IPS DF 4.7 (cell line): ENCODE results near the gene AP3B2.
"Not testable (repeated sequence)": the region's sequence is repeated elsewhere in the genome, so short reads cannot be mapped to it uniquely, and the experiment has no call there.

ENCODE experiments used
- DNase-seq: peaks from one replicate; pipeline ENCODE4 v3.0.0-alpha.2; 2013; ENCODE audit warnings: low spot score; ENCODE audit errors: extremely low read depth

AP3B2 gene, protein sequence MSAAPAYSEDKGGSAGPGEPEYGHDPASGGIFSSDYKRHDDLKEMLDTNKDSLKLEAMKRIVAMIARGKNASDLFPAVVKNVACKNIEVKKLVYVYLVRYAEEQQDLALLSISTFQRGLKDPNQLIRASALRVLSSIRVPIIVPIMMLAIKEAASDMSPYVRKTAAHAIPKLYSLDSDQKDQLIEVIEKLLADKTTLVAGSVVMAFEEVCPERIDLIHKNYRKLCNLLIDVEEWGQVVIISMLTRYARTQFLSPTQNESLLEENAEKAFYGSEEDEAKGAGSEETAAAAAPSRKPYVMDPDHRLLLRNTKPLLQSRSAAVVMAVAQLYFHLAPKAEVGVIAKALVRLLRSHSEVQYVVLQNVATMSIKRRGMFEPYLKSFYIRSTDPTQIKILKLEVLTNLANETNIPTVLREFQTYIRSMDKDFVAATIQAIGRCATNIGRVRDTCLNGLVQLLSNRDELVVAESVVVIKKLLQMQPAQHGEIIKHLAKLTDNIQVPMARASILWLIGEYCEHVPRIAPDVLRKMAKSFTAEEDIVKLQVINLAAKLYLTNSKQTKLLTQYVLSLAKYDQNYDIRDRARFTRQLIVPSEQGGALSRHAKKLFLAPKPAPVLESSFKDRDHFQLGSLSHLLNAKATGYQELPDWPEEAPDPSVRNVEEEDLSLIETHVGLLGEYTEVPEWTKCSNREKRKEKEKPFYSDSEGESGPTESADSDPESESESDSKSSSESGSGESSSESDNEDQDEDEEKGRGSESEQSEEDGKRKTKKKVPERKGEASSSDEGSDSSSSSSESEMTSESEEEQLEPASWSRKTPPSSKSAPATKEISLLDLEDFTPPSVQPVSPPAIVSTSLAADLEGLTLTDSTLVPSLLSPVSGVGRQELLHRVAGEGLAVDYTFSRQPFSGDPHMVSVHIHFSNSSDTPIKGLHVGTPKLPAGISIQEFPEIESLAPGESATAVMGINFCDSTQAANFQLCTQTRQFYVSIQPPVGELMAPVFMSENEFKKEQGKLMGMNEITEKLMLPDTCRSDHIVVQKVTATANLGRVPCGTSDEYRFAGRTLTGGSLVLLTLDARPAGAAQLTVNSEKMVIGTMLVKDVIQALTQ

DNA sequence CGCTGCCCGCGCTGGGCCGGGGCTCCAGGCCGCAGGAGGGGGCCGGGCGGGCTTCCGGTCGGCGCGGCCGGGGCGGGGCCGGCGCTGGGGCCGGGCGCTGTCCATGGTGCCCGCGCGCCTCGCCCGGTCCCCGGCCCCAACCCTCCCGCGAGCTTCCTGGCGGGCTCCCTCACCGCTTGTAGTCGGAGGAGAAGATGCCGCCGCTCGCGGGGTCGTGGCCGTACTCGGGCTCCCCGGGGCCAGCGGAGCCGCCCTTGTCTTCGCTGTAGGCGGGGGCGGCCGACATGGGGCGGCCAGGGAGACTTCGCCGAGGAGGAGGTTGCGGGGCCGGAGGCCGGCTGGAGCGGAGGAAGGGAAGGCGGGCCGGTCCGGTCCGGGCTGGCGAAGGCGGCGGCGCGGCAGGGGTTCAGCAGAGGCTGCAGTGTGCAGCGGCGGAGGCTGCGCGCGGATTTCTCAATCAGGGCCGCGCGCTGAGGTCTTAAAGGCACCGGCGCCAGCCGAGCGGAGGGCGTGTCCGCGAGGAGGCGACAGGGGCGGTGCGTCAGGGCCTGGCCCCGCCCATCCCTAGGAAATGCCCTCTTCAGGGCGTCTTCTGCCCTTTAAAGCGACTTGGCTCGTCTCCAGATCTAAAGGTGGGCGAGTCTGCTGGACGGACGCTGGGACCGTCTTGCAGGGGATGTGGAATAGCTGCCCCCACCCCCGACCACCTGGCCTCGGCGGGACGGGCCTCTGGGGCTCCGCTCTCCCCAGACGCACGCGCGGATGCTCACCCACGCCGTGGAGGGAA, at the start of gene AP3B2:
Gene AP3B2, minus strand, starts transcription at position 455 of the 787 bp plus-strand sequence. Its CDS starts 169 bp downstream, at position 286.
- no peak for DNase-seq

DNA sequence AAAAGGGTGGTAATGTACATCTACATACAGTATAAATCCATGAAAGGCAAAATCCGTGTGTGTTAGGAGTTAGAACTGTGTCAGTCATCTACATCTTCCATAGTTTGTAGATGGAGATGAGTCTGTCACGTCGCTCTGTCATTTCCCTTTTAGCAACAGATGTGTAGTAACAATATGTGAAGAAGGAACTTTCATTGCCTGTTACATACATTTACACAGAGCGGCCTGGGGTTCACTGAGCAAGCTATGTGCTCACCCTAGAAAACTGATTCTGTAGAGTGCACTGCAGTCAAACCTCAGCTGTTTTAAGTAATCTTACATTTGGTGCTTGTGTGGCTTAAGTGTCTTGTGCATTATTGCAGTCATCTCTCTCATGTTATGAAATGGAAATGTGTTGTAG, 41.6 kb upstream of the AP3B2 start:
- no peak for DNase-seq

DNA sequence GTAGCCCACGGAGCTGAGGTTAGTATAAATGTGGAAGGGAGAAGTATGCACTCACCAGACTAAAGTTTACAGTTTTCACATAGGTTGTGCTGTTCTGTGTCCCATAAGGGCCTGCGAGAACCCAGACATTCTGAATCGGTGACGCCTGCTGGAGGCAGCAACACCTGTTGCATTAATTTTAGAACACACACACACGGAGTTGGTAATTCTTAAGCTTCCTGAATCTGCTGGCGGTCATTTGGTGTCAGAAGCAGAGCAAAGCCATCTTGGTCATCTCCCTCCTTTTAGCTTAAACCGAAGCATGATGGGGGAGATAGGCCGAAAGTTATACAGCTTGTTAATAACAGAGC, 41.1 kb upstream of the AP3B2 start:
- DNase-seq = no peak

DNA sequence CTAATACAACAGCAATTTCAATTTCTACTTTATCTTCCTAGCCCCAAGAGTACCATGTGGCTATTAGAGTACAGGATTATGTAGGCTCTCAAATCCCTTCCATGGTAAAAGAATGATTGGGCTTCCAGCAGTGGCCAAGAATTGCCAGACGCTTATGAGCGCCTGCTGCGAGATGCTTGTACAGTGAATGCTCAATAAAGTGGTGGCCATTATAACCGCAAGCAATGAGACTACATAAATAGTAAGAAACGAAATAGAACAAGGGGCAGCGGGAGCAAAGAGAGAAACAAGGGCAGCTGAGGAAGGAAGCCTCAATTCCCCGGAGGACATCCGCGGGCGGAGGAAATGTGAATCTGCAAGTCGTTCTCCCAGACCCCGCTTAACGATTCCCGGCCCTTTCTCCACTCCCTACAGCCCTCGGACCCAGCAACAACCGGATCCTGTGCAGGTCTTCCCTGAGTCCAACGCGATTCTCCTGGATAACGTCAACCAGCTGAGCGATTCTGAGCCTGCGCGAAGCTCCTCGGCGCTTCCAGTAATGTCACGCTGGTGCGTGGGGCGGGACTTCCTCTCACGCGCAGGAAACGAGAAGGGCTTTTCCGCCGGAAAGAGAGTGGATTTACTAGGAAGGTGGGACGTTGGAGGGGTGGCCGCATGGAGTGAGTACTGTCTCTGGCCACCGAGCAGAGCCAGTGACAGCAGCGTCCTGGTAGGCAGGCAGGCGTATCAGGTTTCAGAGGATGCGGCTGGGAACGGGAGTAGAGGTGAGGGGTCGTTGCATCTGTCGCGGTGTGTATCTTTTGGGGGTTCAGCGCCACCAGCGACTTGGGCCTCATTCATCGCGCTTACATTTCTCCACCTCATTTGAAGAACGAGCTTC, 40.5 kb upstream of the AP3B2 start:
- DNase-seq = peak; percentile 76

DNA sequence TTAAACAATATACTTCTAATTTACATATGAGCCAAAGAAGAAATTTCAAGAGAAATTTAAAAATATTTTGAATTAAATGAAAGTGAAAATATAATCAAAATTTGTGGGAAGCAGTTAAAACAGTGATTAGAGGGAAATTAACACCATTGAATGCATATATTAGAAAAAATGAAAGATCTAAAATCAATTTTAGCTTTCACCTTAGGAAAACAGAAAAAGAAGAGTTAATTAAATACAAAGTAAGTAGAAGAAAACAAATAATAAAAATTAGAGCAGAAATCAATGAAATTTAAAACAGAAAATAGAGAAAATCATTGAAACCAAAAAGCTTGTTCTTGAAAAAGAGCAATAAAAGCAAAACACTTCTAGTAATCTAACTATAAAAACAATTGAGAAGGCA, 38.6 kb upstream of the AP3B2 start:
- no peak for DNase-seq

DNA sequence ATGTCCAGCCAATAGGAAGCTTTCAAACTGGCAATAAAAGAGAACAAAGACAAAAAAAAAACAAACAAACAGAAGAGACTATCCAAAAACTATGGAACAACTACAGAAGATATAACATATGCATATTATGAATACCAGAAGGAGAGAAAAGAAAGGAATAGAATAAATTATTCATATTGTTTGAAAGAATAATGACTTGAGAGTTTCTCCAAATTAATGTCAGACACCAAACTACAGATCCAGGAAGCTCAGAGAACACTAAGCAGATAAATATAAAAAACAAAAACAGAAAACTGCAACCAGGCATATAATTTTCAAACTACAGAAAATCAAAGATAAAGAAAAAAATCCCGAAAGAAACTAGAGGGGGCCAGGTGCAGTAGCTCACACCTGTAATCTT, 34.1 kb upstream of the AP3B2 start:
- no peak for DNase-seq

DNA sequence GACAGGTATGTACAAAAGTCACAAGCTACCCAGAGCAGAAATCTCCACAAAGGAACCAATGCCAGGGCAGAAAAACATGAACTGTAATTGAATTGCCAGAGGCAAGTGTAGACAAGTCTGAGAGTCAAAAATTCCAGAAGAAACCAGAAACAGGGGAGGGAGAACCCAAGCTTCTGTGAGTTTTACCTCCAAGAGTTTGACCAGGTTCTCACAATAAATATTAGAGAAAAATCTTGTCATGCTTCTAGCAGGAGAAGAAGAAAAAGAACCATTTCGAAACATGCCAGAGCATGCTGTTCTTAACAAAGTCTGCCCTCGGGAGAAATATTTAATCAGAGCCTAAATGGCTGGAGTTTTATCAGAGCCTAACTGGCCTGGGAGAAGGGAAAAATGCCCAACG, 32.5 kb upstream of the AP3B2 start:
- DNase-seq = no peak

DNA sequence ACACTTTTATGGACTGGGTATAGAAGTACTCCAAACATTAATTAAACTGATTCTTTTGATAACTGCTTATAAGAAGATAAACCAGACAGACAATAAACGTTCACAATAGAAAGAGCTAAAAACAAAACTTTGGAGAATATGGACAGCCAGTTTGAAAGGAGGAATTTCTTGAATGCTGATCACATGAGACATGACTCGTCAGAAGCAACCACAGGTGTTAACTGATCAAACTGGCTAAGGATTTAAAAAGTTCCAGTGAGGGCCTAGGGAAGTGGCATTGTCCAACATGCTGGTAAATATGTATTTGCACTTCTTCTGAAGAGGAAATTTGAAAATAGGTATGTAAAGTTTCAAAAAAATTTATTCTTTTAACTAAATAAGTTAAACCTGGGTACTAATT, 29.4 kb upstream of the AP3B2 start:
- DNase-seq = no peak

DNA sequence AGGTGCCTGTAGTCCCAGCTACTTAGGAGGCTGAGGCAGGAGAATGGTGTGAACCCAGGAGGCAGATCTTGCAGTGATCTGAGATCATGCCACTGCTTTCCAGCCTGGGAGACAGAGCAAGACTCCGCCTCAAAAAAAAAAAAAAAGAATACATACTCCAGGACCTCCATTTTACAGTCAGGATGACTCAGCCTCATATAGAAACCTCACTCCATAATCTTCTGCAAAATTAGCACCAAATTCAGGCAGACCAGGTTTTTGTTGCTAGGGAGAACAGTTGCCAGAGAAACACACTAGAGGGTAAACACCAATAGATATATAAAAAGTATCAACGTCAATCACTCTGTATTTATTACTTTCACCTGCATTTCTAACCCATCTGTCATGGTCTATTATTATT, 28.3 kb upstream of the AP3B2 start:
- no peak for DNase-seq

DNA sequence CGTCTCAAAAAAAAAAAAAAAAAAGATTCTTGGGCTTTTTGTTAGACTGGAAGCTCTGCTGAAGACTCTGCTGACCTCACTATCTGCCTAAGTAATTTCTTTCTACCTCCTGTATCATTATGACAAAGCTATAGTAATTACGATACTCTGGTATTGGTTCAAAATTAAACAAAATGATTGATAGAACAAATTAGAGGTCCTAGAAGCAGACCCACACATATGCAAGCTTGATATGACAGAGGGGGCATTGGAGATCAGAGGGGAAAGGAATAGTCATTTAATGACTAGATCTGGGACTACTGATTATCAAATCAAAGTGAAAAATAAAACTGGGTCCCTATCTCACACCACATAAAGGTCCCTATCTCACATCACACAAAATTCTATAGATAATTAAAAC, 21.9 kb upstream of the AP3B2 start:
- DNase-seq = no peak

DNA sequence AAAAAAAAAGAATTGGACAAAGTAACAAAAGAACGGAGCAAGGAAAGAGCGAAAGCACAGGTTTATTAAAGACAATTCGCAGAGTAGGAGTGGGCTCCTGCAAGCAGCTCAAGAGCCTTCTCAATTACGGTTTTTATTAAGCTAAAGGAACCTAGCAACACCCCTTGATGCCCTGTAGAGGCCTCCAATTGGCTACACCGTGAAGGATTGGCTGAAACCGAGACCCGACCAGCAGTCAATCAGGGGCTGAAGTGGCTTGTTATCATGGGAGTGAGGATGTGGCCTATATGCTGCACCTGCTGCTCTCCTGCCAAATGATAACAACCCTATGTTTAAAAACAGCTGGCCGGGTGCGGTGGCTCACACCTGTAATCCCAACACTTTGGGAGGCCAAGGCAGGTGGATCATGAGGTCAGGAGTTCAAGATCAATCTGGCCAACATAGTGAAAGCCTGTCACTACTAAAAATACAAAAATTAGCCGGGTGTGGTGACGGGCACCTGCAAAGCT, 20.4 kb upstream of the AP3B2 start:
- no peak for DNase-seq

DNA sequence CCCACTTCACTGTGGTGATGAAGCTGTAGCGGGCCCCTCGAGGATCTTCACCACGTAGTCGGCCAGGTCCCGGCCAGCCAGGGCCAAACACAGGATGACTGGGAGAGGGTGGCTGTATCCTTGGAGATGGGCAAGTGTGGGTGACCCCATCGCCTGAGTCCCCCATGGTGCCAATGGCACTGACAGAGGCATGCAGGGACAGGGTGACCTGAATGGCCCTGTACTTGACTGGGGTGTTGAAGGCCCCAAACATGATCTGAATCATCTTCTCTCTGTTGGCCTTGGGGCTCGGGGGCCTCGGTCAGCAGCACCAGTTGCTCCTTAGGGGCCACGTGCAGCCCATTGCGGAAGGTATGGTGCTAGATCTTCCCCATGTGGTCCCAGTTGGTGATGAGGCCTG, 17.1 kb upstream of the AP3B2 start:
- DNase-seq = no peak

DNA sequence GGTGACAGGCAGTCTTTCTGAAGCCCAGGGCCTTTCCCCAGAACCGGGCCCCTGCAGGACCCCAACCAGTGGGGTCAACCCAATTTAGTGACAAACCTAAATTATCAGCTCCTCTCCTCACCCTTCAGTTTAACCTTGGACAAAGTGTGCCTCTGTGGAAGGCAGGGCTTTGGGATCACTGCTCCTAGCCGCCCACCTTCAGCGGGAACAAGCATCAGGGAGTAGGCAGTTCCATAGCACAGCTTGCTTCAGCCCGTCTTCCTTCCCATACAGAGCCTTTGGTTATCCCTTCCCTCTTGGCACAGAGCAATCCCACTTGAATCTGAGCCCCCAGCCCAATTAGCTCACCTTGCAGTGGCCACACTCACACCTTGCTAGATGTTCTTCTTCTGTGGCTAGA, 5.3 kb upstream of the AP3B2 start:
- DNase-seq = no peak

DNA sequence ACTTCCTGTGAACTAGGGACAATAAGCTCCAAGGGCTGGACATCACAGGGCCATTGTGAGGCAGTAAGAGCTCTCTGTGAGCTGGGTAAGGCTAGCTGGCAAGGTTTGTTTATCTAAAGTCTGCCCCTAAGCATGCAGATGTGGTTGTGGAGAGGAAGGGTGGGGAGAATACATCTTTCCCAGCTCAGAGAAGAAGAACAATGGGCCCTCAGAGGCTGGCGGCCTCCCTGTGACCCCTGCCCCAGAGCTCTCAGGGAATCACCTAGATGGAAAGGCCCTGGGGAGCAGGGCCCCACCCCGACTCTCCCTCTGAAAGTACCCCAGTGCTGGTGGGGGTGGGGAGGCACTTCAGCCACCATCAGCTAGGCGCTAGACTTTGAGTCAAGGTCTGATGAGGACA, 4.3 kb upstream of the AP3B2 start:
- DNase-seq = no peak

DNA sequence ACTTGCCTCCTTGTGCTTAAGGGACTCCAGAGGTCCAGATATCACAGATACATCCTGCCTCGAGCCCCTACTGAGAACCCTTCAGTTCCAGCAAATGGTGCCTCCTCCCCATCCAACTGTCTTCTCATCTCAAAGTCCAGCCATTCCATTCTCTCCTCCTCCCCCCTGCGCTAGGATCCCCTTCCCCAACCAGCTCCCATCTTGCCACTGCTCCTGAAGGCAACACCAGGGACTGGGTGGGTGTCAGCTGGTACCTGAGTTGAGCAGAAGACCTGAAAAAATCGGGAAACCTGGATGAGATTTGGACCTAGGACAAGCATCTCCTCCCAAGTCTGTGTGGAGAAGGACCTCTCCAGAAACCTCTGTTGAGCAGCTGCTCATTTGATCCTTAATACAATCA, 2.4 kb upstream of the AP3B2 start:
- DNase-seq = no peak

DNA sequence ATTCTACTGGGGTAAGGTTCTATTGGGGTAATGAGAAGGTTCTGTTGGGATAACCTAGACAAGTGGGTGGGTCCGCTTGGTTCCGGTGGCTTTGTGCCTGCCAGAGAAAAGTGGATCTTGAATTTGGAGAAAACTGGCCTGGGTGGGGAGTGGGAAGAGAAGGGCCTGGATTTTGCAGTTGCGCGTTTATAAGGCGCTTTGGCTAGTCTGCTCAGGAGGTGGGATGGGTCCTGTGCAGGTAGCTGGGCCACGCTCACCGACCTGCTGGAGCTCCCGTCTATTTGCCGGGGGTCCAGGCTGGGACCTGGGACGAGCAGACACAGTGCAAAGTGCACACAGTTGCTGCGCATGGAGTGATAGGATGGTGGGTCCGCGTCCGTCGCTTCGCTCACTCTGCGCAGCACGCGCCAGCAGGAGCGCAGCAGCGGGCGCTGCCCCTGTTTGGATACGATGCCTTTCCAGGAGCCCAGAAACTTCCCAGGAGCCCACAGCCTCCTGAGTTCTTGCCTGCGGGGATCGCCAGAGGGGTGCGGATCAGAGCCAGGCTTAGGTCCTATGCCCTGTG, 1.3 kb upstream of the AP3B2 start:
- no peak for DNase-seq

DNA sequence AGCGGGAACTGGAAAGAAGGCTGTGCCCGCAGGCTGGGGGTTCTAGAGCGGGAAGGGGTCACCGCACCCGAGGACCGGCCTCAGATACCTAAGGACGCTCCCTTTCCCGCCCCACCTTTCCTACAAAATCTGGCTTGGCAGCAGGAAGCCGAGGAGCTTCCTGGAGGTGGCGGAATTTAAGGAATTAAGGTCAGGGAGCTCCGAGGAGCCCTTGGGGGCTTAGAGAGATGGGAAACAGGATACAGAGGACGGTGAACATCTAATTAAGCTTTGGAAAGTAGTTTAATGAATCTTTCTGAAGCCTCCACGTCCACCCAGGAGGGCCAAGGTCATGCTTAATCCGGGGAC, 507 bp upstream of the AP3B2 start:
- no peak for DNase-seq

DNA sequence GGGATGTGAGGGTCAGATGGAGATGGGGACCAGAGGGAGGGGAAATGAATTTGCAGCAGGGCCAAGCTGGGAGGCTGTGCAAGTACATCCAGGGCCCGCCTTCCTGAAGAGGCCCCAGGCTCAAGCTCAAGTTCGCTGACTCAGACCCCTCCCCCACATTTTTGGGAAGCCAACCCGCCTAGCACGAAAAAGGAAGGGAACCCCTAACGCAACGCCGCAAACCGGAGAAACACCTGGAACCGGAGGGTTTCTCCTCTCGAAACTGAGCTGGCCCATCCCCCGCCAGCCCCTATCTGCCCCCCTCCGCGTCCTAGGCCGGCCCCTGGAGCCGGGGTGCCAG, 624 bp downstream of the AP3B2 start:
- DNase-seq = no peak

DNA sequence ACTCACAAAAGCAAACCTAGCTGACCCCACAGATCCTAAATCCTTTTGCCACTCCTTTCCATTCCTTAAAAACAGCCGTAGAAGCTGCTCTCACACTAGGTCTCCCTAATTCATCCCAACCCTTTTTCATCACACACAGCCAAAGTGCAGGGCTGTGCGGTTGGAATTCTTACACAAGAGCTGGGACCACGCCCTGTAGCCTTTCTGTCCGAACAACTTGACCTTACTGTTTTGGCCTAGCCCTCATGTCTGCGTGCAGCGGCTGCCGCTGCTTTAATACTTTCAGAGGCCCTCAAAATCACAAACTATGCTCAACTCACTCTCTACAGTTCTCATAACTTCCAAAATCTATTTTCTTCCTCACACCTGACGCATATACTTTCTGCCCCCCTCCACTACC, 3.8 kb downstream of the AP3B2 start:
- not testable (repeated sequence) for DNase-seq

DNA sequence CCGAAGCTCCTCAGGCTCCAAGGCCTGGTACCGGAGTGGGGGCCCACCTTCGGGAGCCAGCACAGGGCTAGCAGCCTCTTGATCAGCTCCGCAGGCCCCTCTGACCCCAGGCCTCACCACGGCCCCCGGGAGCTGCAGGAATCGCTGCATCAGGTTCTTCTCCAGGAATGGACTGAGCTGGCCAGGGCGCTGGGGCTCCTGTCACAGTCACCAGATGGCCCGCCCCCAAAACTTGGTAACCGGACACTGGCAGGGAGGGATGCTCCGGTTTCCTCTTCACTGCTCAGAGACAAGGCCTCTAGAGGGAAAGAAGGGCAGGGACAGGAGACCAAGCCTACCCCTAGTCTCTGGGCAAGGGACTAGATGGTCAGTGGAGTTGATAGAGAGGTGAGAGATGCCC, 9.9 kb downstream of the AP3B2 start:
- no peak for DNase-seq
